GM23248 (cell line): Measurements from ENCODE around the gene DPYD. TPM values are rescaled to one million over a fixed set of nuclear protein-coding genes. Genes with fewer than 3 reads are reported as not detected.

Experiments used
- DNase-seq: peaks from one replicate; pipeline ENCODE4 v3.0.0-alpha.2; 2015
- H2AFZ ChIP-seq: fragments of 200-600 bp; sonication (generic); 2 replicates; pipeline ENCODE4 v1.6.1; 2016; ENCODE audit warnings: antibody characterized with exemption
- H3F3A ChIP-seq: fragments of 200-600 bp; sonication (generic); 2 replicates; pipeline ENCODE4 v1.6.1; 2016; ENCODE audit warnings: mild to moderate bottlenecking, antibody characterized with exemption, mixed run types; ENCODE audit not compliant: insufficient read depth
- H3K27ac ChIP-seq: fragments of 200-600 bp; sonication (generic); 2 replicates; pipeline ENCODE4 v1.5.1; 2016; ENCODE audit warnings: mild to moderate bottlenecking
- H3K27me3 ChIP-seq: fragments of 200-600 bp; sonication (generic); replicated peaks from 2 replicates; pipeline ENCODE4 v1.6.1; 2016; ENCODE audit warnings: mild to moderate bottlenecking; ENCODE audit not compliant: insufficient read depth
- H3K36me3 ChIP-seq: fragments of 200-600 bp; sonication (generic); 2 replicates; pipeline ENCODE4 v1.6.1; 2016; ENCODE audit warnings: low read depth, mild to moderate bottlenecking
- H3K4me1 ChIP-seq: fragments of 200-600 bp; sonication (generic); 2 replicates; pipeline ENCODE4 v1.6.1; 2016; ENCODE audit warnings: mild to moderate bottlenecking; ENCODE audit not compliant: insufficient read depth
- H3K4me2 ChIP-seq: fragments of 200-600 bp; sonication (generic); one replicate; pipeline ENCODE4 v1.6.1; 2016; ENCODE audit warnings: mild to moderate bottlenecking; ENCODE audit not compliant: unreplicated experiment
- H3K4me3 ChIP-seq: fragments of 200-600 bp; sonication (generic); 2 replicates; pipeline ENCODE4 v1.5.1; 2016; ENCODE audit warnings: mild to moderate bottlenecking
- H3K79me2 ChIP-seq: fragments of 200-600 bp; sonication (generic); 2 replicates; pipeline ENCODE4 v1.6.1; 2016; ENCODE audit warnings: mild to moderate bottlenecking; ENCODE audit not compliant: insufficient read depth
- H3K9ac ChIP-seq: fragments of 200-600 bp; sonication (generic); 2 replicates; pipeline ENCODE4 v1.6.1; 2016; ENCODE audit warnings: mild to moderate bottlenecking
- H3K9me2 ChIP-seq: fragments of 200-600 bp; sonication (generic); 2 replicates; pipeline ENCODE4 v1.6.1; 2016; ENCODE audit warnings: mixed run types, mild to moderate bottlenecking, moderate library complexity; ENCODE audit not compliant: insufficient read depth
- H3K9me3 ChIP-seq: fragments of 200-600 bp; sonication (generic); one replicate; pipeline ENCODE4 v1.6.1; 2017; ENCODE audit warnings: low read depth
- H4K20me1 ChIP-seq: fragments of 200-600 bp; sonication (generic); 2 replicates; pipeline ENCODE4 v1.6.0; 2016; ENCODE audit not compliant: insufficient read depth
- EZH2 ChIP-seq: fragments of 200-600 bp; sonication (generic); IDR thresholded peaks from 2 replicates; pipeline ENCODE4 v1.6.1; 2018; ENCODE audit warnings: antibody characterized with exemption, mild to moderate bottlenecking; ENCODE audit not compliant: insufficient read depth, poor library complexity, severe bottlenecking
- EZH2phosphoT487 ChIP-seq: fragments of 200-600 bp; sonication (generic); IDR thresholded peaks from 2 replicates; pipeline ENCODE4 v1.6.1; 2018; ENCODE audit warnings: antibody characterized with exemption, moderate library complexity, mild to moderate bottlenecking, low read depth; ENCODE audit not compliant: insufficient read depth
- WGBS, 2 experiments: methylation state at CpG; one replicate each; pipeline ENCODE4 v1.1.6; 2015 to 2017; ENCODE audit warnings: low lambda C conversion rate in 2 of 2, low coverage in 1 of 2; ENCODE audit errors: missing lambda C conversion rate in 2 of 2; 5-methylcytosine and 5-hydroxymethylcytosine counted together
- in situ Hi-C: fragments of 300-500 bp; cut with MboI; formaldehyde crosslinking; loops from 2 replicates; pipeline ENCODE4 v1.15.0; 2020
- polyA plus RNA-seq: library from polyadenylated mRNA; unstranded; fragments of >200 nt; fragmentation: Nextera tagmentation; extraction: Ambion mirVana; gene quantifications from 2 replicates; pipeline ENCODE4 v1.2.1, GENCODE V29; 2016
- total RNA-seq: library from RNA; depleted of rRNA; stranded (reverse); fragments of >200 nt; shearing (Covaris generic); gene quantifications from 2 replicates; pipeline ENCODE4 v1.2.3, GENCODE V29; 2014

The DPYD gene
- total and polyA plus RNA-seq, 2 experiments from 2014 or later: 38.4 to 70.7 TPM

DNA sequence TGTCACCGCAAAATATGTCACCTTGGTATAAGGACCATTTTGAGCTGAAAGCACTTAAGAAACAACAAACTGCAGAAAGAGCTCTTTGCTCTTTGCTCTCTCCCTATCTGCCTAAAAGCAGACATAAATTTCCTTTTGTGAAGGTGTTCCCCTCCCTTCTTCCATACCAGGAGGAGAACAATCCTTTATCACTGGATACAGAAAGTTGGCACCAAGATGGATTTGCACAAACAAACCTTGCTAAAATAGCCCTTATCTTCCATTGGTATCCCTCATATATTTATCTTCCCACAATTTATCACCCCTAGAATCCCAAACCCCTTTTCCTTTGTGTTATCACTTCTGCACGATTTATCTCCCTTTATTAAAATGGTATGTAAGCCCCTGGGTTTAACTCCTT lies 51.4 kb downstream of the DPYD start:
- Histone ChIP-seq H3K4me2 (no peak overlapping the region), H3K36me3 (peaks cover 5% of the 10 kb centered on the region; the same call in 1 of the 2 replicates), H3K9me2 (no peaks in the 10 kb centered on the region), H3K79me2 (peaks cover 80% of the 10 kb centered on the region), H3F3A (no peaks in the 10 kb centered on the region), H3K27ac (no peak overlapping the region), H4K20me1 (no peaks in the 10 kb centered on the region), H3K4me1 (no peaks in the 10 kb centered on the region), H3K27me3 (no peaks in the 10 kb centered on the region), H3K4me3 (no peak overlapping the region), H3K9me3 (no peaks in the 10 kb centered on the region), H2AFZ (no peak overlapping the region), H3K9ac (no peak overlapping the region)
- 73 to 78% methylated on average over 2 of the region's 2 CpGs for WGBS, 2 experiments
- TF ChIP-seq EZH2phosphoT487 (no peak), EZH2 (no peak)
- no peak for DNase-seq
- in situ Hi-C loops: no loop called here

DNA sequence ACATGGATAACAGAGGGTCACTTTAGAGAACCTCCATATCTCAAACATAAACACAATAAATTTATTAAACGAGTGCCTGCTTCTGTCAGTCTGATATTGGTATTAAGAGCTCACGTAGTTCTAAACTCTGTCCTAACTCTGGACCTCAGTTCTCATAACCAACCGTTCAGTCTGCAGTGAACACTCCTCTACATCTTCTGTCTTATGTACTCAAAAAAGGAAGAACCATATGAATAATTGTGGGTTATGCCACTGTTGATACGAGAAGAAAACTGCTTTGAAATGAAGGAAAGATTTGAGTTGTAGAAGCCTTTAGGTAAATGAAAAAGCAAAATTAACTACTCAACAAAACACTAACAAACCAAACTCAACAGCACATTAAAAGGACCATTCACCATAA lies 53.7 kb downstream of the DPYD start:
- Histone ChIP-seq H3K9me3 (no peaks in the 10 kb centered on the region), H2AFZ (no peak overlapping the region), H3K9me2 (no peaks in the 10 kb centered on the region), H3K79me2 (peaks cover 82% of the 10 kb centered on the region), H3K4me1 (no peaks in the 10 kb centered on the region), H3K27me3 (no peaks in the 10 kb centered on the region), H3K9ac (no peak overlapping the region), H3K4me2 (no peak overlapping the region), H4K20me1 (no peaks in the 10 kb centered on the region), H3F3A (no peaks in the 10 kb centered on the region), H3K4me3 (no peak overlapping the region), H3K36me3 (no peaks in the 10 kb centered on the region; the same call in 1 of the 2 replicates), H3K27ac (no peak overlapping the region)
- TF ChIP-seq EZH2phosphoT487 (no peak), EZH2 (no peak)
- 84 to 89% methylated on average over 4 of the region's 4 CpGs for WGBS, 2 experiments
- DNase-seq: no peak
- in situ Hi-C loops: no loop called here

DNA sequence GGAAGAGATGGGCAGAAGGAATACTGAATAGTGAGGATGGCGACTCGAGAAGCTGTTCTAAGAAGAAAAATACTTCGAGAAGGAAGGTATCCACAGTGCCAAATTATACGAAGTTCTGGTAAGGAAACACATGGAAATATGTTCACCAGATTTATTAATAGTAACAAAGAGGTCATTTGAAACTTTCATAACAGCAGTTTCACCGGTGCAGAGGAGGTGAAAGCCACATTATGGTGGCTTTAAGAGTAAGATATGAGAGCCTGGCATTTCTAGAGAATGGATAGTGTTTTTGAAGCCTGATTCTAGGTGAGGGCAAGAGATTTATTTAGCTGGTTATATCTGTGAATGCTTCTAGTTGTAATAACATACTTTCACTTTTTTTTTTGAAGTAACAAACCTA lies 56.2 kb downstream of the DPYD start:
- WGBS, 2 experiments: 87 to 89% methylated on average over 5 of the region's 5 CpGs
- no peaks in the 10 kb centered on the region; the same call in 1 of the 2 replicates for H3K36me3 ChIP-seq
- DNase-seq: no peak
- no peak overlapping the region for H3K27ac ChIP-seq
- no peak overlapping the region for H3K9ac ChIP-seq
- no peak for TF ChIP-seq EZH2phosphoT487
- no peak for TF ChIP-seq EZH2
- in situ Hi-C loops: no loop called here
- peaks cover 90% of the 10 kb centered on the region for H3K79me2 ChIP-seq
- no peaks in the 10 kb centered on the region for H3K9me3 ChIP-seq
- no peaks in the 10 kb centered on the region for H3K4me1 ChIP-seq
- H3K9me2 ChIP-seq: no peaks in the 10 kb centered on the region
- no peak overlapping the region for H3K4me2 ChIP-seq
- no peaks in the 10 kb centered on the region for H4K20me1 ChIP-seq
- no peak overlapping the region for H2AFZ ChIP-seq
- H3K27me3 ChIP-seq: no peaks in the 10 kb centered on the region
- H3K4me3 ChIP-seq: no peak overlapping the region
- no peaks in the 10 kb centered on the region for H3F3A ChIP-seq

- Histone ChIP-seq H3K9me2 (no peaks in the 10 kb centered on the region), H3K36me3 (no peaks in the 10 kb centered on the region), H3K79me2 (peaks cover 25% of the 10 kb centered on the region), H3K9ac (no peak overlapping the region), H3K4me2 (no peak overlapping the region), H3K27ac (no peak overlapping the region), H3K4me1 (peaks cover 27% of the 10 kb centered on the region), H3K9me3 (no peaks in the 10 kb centered on the region), H3K27me3 (no peaks in the 10 kb centered on the region), H4K20me1 (no peaks in the 10 kb centered on the region), H2AFZ (no peak overlapping the region), H3K4me3 (no peak overlapping the region), H3F3A (peaks cover 17% of the 10 kb centered on the region; the same call in 1 of the 2 replicates)
- in situ Hi-C loops: no loop called here
- 95 to 100% methylated on average over 1 of the region's 1 CpG for WGBS, 2 experiments
- TF ChIP-seq EZH2phosphoT487: no peak
- TF ChIP-seq EZH2: no peak
- DNase-seq: no peak
Observed at GRCh38 chr1:97853221-97853620, 67.6 kb downstream of the DPYD start.
